ENCODE measurements around the gene ARNT2. TPM values are rescaled to one million over a fixed set of nuclear protein-coding genes. Genes with fewer than 3 reads are reported as not detected.

ARNT2 gene
- polyA plus RNA-seq, 1 experiment = 44.6 TPM

DNA sequence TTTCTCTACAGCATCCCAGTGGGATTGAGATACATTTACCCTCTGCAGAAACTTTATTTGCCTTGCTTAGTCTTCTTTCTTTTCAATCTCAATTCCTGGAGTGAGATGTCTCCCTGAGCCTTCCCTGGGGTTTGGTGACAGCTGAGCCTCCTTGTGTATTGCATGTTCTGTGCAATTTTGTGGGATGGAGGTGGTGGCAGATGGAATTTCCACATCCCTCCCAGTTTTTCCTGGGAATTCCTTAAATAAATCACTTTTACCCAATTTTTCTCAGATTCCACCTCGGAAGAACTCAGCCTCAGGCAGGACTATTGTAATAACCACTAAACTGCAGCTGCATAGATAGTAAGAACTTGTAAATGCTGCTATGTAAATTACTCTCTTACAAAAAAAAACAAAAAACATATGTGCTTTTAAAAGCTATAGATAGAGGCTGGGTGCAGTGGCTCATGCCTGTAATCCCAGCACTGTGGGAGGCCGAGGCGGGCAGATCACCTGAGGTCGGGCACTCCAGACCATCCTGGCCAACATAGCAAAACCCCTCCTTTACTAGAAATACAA lies 202.4 kb downstream of the ARNT2 start:
- no peak overlapping the region for H3K4me3 ChIP-seq (ENCODE audit: low read depth, low read length)
- CTCF ChIA-PET = interaction anchor here (0.9 kb wide), 1 partner anchor 170 kb away, joined by 3 read pairs; no protein-coding TSS in a partner anchor
- POLR2A ChIA-PET = no interaction called here
- H3K27me3 ChIP-seq (ENCODE audit: control insufficient read depth, insufficient read depth, low read length) = no peaks in the 10 kb centered on the region
- TF ChIP-seq, protein P1, sequence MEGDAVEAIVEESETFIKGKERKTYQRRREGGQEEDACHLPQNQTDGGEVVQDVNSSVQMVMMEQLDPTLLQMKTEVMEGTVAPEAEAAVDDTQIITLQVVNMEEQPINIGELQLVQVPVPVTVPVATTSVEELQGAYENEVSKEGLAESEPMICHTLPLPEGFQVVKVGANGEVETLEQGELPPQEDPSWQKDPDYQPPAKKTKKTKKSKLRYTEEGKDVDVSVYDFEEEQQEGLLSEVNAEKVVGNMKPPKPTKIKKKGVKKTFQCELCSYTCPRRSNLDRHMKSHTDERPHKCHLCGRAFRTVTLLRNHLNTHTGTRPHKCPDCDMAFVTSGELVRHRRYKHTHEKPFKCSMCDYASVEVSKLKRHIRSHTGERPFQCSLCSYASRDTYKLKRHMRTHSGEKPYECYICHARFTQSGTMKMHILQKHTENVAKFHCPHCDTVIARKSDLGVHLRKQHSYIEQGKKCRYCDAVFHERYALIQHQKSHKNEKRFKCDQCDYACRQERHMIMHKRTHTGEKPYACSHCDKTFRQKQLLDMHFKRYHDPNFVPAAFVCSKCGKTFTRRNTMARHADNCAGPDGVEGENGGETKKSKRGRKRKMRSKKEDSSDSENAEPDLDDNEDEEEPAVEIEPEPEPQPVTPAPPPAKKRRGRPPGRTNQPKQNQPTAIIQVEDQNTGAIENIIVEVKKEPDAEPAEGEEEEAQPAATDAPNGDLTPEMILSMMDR (IDR thresholded peaks at IDR 0.05; ENCODE audit: insufficient read depth, low read depth, low read length) = no peak
- no peaks in the 10 kb centered on the region for H3K36me3 ChIP-seq (ENCODE audit: control insufficient read depth, insufficient read depth, low read length)
- no peak for DNase-seq (ENCODE audit: low read depth)

DNA sequence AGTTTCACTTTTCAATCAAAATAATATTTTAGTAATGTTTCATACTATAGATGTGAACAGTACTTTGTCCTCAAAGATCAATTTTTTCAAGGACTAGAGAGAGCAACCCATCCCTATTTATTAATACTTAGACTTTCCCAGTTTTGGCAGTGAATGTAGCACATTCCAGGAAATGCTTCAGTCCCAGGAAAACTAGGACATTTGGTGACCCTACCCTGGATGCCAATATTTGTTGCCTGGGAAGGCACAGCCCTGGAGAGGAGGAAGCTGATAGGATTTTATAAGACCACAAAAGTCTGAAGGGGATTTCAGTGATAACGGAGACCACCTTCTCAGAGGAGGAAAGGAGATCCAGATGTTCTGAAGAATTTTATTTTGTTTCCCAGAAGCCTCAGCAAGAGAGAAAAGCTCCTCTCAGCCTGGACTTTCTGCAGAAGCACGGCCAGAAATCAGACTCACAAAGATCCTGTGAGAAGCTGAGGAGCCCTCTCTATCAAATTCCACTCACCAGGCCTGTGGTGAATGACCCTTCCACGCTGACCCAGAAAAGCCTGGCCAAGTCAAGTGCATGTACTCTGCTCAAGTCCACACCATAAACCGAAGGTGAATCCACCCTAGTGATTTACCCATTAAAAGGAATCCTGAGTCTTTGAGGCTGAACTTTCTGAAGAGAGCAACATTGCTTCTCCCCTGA lies 203.3 kb downstream of the ARNT2 start:
- CTCF ChIA-PET = interaction anchor here (1.5 kb wide), 1 partner anchor 11 kb away, joined by 5 read pairs; no protein-coding TSS in a partner anchor
- TF ChIP-seq, protein P1 (IDR thresholded peaks at IDR 0.05; ENCODE audit: insufficient read depth, low read depth, low read length) = no peak
- no peaks in the 10 kb centered on the region for H3K36me3 ChIP-seq (ENCODE audit: control insufficient read depth, insufficient read depth, low read length)
- no peaks in the 10 kb centered on the region for H3K27me3 ChIP-seq (ENCODE audit: control insufficient read depth, insufficient read depth, low read length)
- DNase-seq (ENCODE audit: low read depth) = no peak
- no peak overlapping the region for H3K4me3 ChIP-seq (ENCODE audit: low read depth, low read length)
- POLR2A ChIA-PET = no interaction called here

DNA sequence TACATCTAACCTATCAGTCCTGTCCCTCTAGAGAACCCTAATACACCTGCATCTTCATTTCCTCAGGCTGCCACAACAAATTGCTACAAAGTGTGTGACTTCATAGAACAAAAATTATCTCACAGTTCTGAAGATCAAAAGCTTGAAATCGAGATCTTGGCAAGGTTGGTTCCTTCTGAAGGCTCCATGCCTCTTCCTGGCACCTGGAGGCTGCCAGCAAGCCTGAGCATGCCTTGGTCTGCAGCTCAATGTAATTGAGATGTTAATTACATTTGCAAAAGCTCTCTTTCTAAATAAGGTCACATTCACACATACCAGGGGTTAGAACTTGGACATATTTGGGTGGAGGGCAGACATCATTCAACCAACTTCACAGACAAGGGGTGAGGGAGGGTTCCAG lies 204.5 kb downstream of the ARNT2 start:
- ChIA-PET POLR2A (no interaction called here), CTCF (interaction anchor here (1.5 kb wide), 1 partner anchor 10 kb away, joined by 5 read pairs; no protein-coding TSS in a partner anchor)
- no peak for DNase-seq (ENCODE audit: low read depth)
- no peaks in the 10 kb centered on the region for H3K36me3 ChIP-seq (ENCODE audit: control insufficient read depth, insufficient read depth, low read length)
- no peaks in the 10 kb centered on the region for H3K27me3 ChIP-seq (ENCODE audit: control insufficient read depth, insufficient read depth, low read length)
- no peak overlapping the region for H3K4me3 ChIP-seq (ENCODE audit: low read depth, low read length)
- TF ChIP-seq, protein P1 (IDR thresholded peaks at IDR 0.05; ENCODE audit: insufficient read depth, low read depth, low read length) = no peak

DNA sequence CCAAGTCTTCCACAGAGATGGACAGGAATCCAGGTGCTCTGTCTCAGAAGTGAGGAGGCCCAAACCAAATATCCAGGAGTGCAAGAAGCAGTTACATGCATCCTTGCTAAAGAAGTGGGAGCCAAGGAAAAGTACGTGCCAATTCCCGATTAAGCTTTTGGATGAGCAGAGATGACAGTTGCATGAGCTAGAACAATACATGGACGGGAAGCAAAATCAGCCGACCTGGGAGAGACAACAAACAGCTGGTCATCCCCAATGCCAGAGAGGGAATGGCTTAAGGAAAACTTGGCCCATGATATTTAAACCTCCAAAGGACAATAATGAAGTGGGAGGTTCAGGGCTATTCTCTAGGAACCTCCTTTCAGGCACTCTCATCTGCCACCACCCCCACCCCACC lies 204.9 kb downstream of the ARNT2 start:
- no peak overlapping the region for H3K4me3 ChIP-seq (ENCODE audit: low read depth, low read length)
- TF ChIP-seq, protein P1 (IDR thresholded peaks at IDR 0.05; ENCODE audit: insufficient read depth, low read depth, low read length) = no peak
- no peak for DNase-seq (ENCODE audit: low read depth)
- H3K36me3 ChIP-seq (ENCODE audit: control insufficient read depth, insufficient read depth, low read length) = no peaks in the 10 kb centered on the region
- ChIA-PET POLR2A (no interaction called here), CTCF (interaction anchor here (0.7 to 1.5 kb wide), 3 partner anchors 10 to 657 kb away, joined by 3 to 5 read pairs (median 3); no protein-coding TSS in a partner anchor)
- no peaks in the 10 kb centered on the region for H3K27me3 ChIP-seq (ENCODE audit: control insufficient read depth, insufficient read depth, low read length)

DNA sequence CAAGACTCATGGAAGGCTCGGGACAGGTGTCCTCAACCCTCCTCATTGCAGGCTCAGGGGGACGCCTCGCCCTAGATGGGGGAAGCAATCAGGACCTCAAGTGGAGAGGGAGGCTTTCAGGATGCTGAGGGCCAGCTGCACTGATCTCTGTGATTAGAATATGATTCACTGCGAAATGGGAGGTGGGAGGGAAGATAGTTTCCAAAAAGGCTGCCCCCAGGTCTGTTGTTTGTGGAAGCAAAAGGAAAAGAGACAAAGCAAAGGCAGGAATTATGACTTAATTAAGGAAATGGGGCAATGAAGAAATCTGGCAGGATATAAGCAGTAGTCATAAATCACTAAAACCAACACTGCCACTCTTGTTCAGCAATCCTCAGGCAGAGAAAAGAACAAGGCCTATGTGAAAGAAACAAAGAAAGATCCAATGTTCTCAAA lies 205.3 kb downstream of the ARNT2 start:
- CTCF ChIA-PET = interaction anchor here (0.7 to 0.9 kb wide), 2 partner anchors 50 to 656 kb away, joined by 3 read pairs; no protein-coding TSS in a partner anchor
- POLR2A ChIA-PET = no interaction called here

More for the DNA sequence above, 205.3 kb downstream of the ARNT2 start:
- no peak for DNase-seq (ENCODE audit: low read depth)
- TF ChIP-seq, protein P1 (IDR thresholded peaks at IDR 0.05; ENCODE audit: insufficient read depth, low read depth, low read length) = no peak
- Histone ChIP-seq H3K4me3 (ENCODE audit: low read depth, low read length) (no peak overlapping the region), H3K27me3 (ENCODE audit: control insufficient read depth, insufficient read depth, low read length) (no peaks in the 10 kb centered on the region), H3K36me3 (ENCODE audit: control insufficient read depth, insufficient read depth, low read length) (no peaks in the 10 kb centered on the region)

All from BJ (cell line).